ENCODE measurements around the gene EHBP1.

Gene EHBP1

GRCh38 chr2:62784341-62784740 lies 78.8 kb downstream of the EHBP1 start:
- TF ChIP-seq Cebpa-rat (IDR thresholded peaks at IDR 0.05) = no peak
- Histone ChIP-seq H3K27me3 (no peaks in the 10 kb centered on the region), H4K20me1 (no peaks in the 10 kb centered on the region), H3K27ac (no peak overlapping the region), H3K4me3 (no peak overlapping the region), H3K4me2 (no peak overlapping the region), H3K36me3 (peaks cover 9 to 21% (median 15%) of the 10 kb centered on the region in 11 experiments; a peak in 17 of 22 replicates), H3K9me3 (replicated peaks in 1 of 11) (peaks cover 14 to 21% (median 19%) of the 10 kb centered on the region in 11 experiments), H3K9ac (no peak overlapping the region), H3K4me1 (peaks cover 0 to 7% (median 0%) of the 10 kb centered on the region in 10 experiments; a peak in 4 of 20 replicates)

- H3K27me3 ChIP-seq = no peaks in the 10 kb centered on the region
- TF ChIP-seq Cebpa-rat (IDR thresholded peaks at IDR 0.05) = no peak
Measured at GRCh38 chr2:62785216-62785615, 79.7 kb downstream of the EHBP1 start.

GRCh38 chr2:62785810-62786597 lies 80.5 kb downstream of the EHBP1 start:
- Histone ChIP-seq H3K9ac (no peak overlapping the region), H4K20me1 (no peaks in the 10 kb centered on the region), H3K4me3 (no peak overlapping the region), H3K9me3 (replicated peaks in 1 of 11) (peaks cover 14 to 21% (median 19%) of the 10 kb centered on the region in 11 experiments), H3K27me3 (no peaks in the 10 kb centered on the region), H3K4me1 (peaks cover 0 to 7% (median 0%) of the 10 kb centered on the region in 10 experiments; a peak in 4 of 20 replicates), H3K4me2 (0 out of 22 replicates have a peak overlapping the region, but pooled peaks of 1 of the 11 experiments have one; percentile 34), H3K36me3 (peaks cover 9 to 21% (median 15%) of the 10 kb centered on the region in 11 experiments; a peak in 17 of 22 replicates), H3K27ac (no peak overlapping the region)
- TF ChIP-seq Cebpa-rat (IDR thresholded peaks at IDR 0.05) = no peak

More at GRCh38 chr2:62785216-62785615, 79.7 kb downstream of the EHBP1 start:
- Histone ChIP-seq H3K9me3 (replicated peaks in 1 of 11) (peaks cover 14 to 21% (median 19%) of the 10 kb centered on the region in 11 experiments), H4K20me1 (no peaks in the 10 kb centered on the region), H3K36me3 (peaks cover 9 to 21% (median 15%) of the 10 kb centered on the region in 11 experiments; a peak in 17 of 22 replicates), H3K9ac (no peak overlapping the region), H3K27ac (no peak overlapping the region), H3K4me1 (peaks cover 0 to 7% (median 0%) of the 10 kb centered on the region in 10 experiments; a peak in 4 of 20 replicates), H3K4me2 (no peak overlapping the region), H3K4me3 (no peak overlapping the region)

- H3K4me2 ChIP-seq = no peak overlapping the region
- H3K4me3 ChIP-seq = no peak overlapping the region
- peaks cover 13 to 15% (median 14%) of the 10 kb centered on the region in 11 experiments for H3K9me3 ChIP-seq (replicated peaks in 1 of 11)
- H4K20me1 ChIP-seq = no peaks in the 10 kb centered on the region
- H3K27me3 ChIP-seq = no peaks in the 10 kb centered on the region
- peaks cover 9 to 14% (median 13%) of the 10 kb centered on the region in 11 experiments; a peak in 16 of 22 replicates for H3K36me3 ChIP-seq
- no peak overlapping the region for H3K27ac ChIP-seq
- no peak for TF ChIP-seq Cebpa-rat (IDR thresholded peaks at IDR 0.05)
- H3K9ac ChIP-seq = no peak overlapping the region
- H3K4me1 ChIP-seq = peaks cover 0 to 7% (median 0%) of the 10 kb centered on the region in 10 experiments; a peak in 4 of 20 replicates
Measured at GRCh38 chr2:62787386-62787785, 81.9 kb downstream of the EHBP1 start.

GRCh38 chr2:62789518-62789917 lies 84.0 kb downstream of the EHBP1 start:
- Histone ChIP-seq H3K4me2 (no peak overlapping the region), H4K20me1 (no peaks in the 10 kb centered on the region)

GRCh38 chr2:62789918-62790317 lies 84.4 kb downstream of the EHBP1 start:
- Histone ChIP-seq H3K4me2 (no peak overlapping the region), H3K27me3 (no peaks in the 10 kb centered on the region), H3K4me3 (no peak overlapping the region), H3K9ac (no peak overlapping the region), H3K9me3 (replicated peaks in 1 of 11) (no peaks in the 10 kb centered on the region), H4K20me1 (no peaks in the 10 kb centered on the region), H3K27ac (no peak overlapping the region), H3K36me3 (no peaks in the 10 kb centered on the region), H3K4me1 (peaks cover 0 to 7% (median 4%) of the 10 kb centered on the region in 10 experiments; a peak in 10 of 20 replicates)
- TF ChIP-seq Cebpa-rat (IDR thresholded peaks at IDR 0.05) = no peak

More at GRCh38 chr2:62789518-62789917, 84.0 kb downstream of the EHBP1 start:
- no peaks in the 10 kb centered on the region for H3K36me3 ChIP-seq
- no peaks in the 10 kb centered on the region for H3K9me3 ChIP-seq (replicated peaks in 1 of 11)
- peaks cover 0 to 7% (median under 1%) of the 10 kb centered on the region in 10 experiments; a peak in 7 of 20 replicates for H3K4me1 ChIP-seq
- TF ChIP-seq Cebpa-rat (IDR thresholded peaks at IDR 0.05) = no peak
- no peak overlapping the region for H3K27ac ChIP-seq
- no peak overlapping the region for H3K4me3 ChIP-seq
- no peak overlapping the region for H3K9ac ChIP-seq
- H3K27me3 ChIP-seq = no peaks in the 10 kb centered on the region

GRCh38 chr2:62792408-62792807 lies 86.9 kb downstream of the EHBP1 start:
- Histone ChIP-seq H3K27ac (no peak overlapping the region), H3K4me1 (peaks cover 0 to 9% (median 0%) of the 10 kb centered on the region in 10 experiments; a peak in 6 of 20 replicates), H3K9ac (no peak overlapping the region), H3K36me3 (no peaks in the 10 kb centered on the region), H3K27me3 (no peaks in the 10 kb centered on the region), H3K9me3 (replicated peaks in 1 of 11) (no peaks in the 10 kb centered on the region), H3K4me2 (no peak overlapping the region), H3K4me3 (no peak overlapping the region), H4K20me1 (no peaks in the 10 kb centered on the region)
- no peak for TF ChIP-seq Cebpa-rat (IDR thresholded peaks at IDR 0.05)

- Histone ChIP-seq H3K4me1 (peaks cover 0 to 9% (median 0%) of the 10 kb centered on the region in 10 experiments; a peak in 6 of 20 replicates), H3K27me3 (no peaks in the 10 kb centered on the region), H3K27ac (no peak overlapping the region), H4K20me1 (no peaks in the 10 kb centered on the region), H3K4me3 (no peak overlapping the region), H3K36me3 (no peaks in the 10 kb centered on the region), H3K9me3 (replicated peaks in 1 of 11) (no peaks in the 10 kb centered on the region), H3K9ac (no peak overlapping the region), H3K4me2 (no peak overlapping the region)
- TF ChIP-seq Cebpa-rat (IDR thresholded peaks at IDR 0.05) = no peak
Measured at GRCh38 chr2:62793213-62793612, 87.7 kb downstream of the EHBP1 start.

- Histone ChIP-seq H3K27ac (no peak overlapping the region), H3K4me2 (peak overlapping the region in 3 of 11 experiments; percentile 17 to 30 (median 28); a peak in 6 of 22 replicates), H3K36me3 (no peaks in the 10 kb centered on the region), H3K4me1 (peaks cover 0 to 9% (median 0%) of the 10 kb centered on the region in 10 experiments; a peak in 6 of 20 replicates), H3K27me3 (no peaks in the 10 kb centered on the region), H4K20me1 (no peaks in the 10 kb centered on the region), H3K9ac (no peak overlapping the region), H3K9me3 (replicated peaks in 1 of 11) (no peaks in the 10 kb centered on the region), H3K4me3 (no peak overlapping the region)
- TF ChIP-seq Cebpa-rat (IDR thresholded peaks at IDR 0.05) = no peak
Measured at GRCh38 chr2:62794791-62795190, 89.3 kb downstream of the EHBP1 start.
